HG03521 (cell line): ENCODE data around the gene INPP5A.

Experiments used
- ATAC-seq: cut with Tn5 transposase; IDR thresholded peaks from one replicate; pipeline ENCODE4 v1.9.1; 2021; ENCODE audit warnings: mild to moderate bottlenecking, moderate library complexity; ENCODE audit not compliant: unreplicated experiment

INPP5A gene

GRCh38 chr10:132609211-132609610 is 71.6 kb downstream of the INPP5A start:
- ATAC-seq: no peak

GRCh38 chr10:132610071-132610701 is 72.6 kb downstream of the INPP5A start:
- ATAC-seq: no peak

- ATAC-seq: no peak
Observed at GRCh38 chr10:132611026-132611910, 73.7 kb downstream of the INPP5A start.

GRCh38 chr10:132611986-132612385 is 74.4 kb downstream of the INPP5A start:
- no peak for ATAC-seq

- no peak for ATAC-seq
Observed at GRCh38 chr10:132612571-132613504, 75.3 kb downstream of the INPP5A start.

- no peak for ATAC-seq
Observed at GRCh38 chr10:132613566-132614348, 76.2 kb downstream of the INPP5A start.

GRCh38 chr10:132614431-132615340 is 77.1 kb downstream of the INPP5A start:
- ATAC-seq: no peak

- ATAC-seq: no peak
Observed at GRCh38 chr10:132615341-132616169, 78.0 kb downstream of the INPP5A start.

- ATAC-seq: no peak
Observed at GRCh38 chr10:132616170-132616995, 78.8 kb downstream of the INPP5A start.

- ATAC-seq: no peak
Observed at GRCh38 chr10:132616996-132617736, 79.6 kb downstream of the INPP5A start.

GRCh38 chr10:132617737-132618052 is 80.1 kb downstream of the INPP5A start:
- no peak for ATAC-seq

- no peak for ATAC-seq
Observed at GRCh38 chr10:132618158-132618919, 80.8 kb downstream of the INPP5A start.

GRCh38 chr10:132619927-132620326 is 82.3 kb downstream of the INPP5A start:
- ATAC-seq: no peak

- ATAC-seq: no peak
Observed at GRCh38 chr10:132624061-132624846, 86.7 kb downstream of the INPP5A start.

- ATAC-seq: no peak
Observed at GRCh38 chr10:132624847-132625471, 87.4 kb downstream of the INPP5A start.
